ENCODE measurements around the gene CARD11.
A peak's percentile ranks its signal among the peaks of the same experiment; 100 is the strongest.

Gene CARD11

GRCh38 chr7:2926896-2927405 is 116.7 kb downstream of the CARD11 start:
- Histone ChIP-seq H3K4me1 (no peaks in the 10 kb centered on the region), H3K27me3 (peaks cover 0 to 36% of the 10 kb centered on the region in 2 donors), H3K27ac (no peak overlapping the region), H3K36me3 (no peaks in the 10 kb centered on the region), H3K4me3 (no peak overlapping the region), H3K9me3 (no peaks in the 10 kb centered on the region)
- intact Hi-C loops (cut with DNase I; ENCODE audit: low total_unique reads) = no loop called here
- peak; percentile 10 to 39 for DNase-seq
- TF ChIP-seq, protein P1, sequence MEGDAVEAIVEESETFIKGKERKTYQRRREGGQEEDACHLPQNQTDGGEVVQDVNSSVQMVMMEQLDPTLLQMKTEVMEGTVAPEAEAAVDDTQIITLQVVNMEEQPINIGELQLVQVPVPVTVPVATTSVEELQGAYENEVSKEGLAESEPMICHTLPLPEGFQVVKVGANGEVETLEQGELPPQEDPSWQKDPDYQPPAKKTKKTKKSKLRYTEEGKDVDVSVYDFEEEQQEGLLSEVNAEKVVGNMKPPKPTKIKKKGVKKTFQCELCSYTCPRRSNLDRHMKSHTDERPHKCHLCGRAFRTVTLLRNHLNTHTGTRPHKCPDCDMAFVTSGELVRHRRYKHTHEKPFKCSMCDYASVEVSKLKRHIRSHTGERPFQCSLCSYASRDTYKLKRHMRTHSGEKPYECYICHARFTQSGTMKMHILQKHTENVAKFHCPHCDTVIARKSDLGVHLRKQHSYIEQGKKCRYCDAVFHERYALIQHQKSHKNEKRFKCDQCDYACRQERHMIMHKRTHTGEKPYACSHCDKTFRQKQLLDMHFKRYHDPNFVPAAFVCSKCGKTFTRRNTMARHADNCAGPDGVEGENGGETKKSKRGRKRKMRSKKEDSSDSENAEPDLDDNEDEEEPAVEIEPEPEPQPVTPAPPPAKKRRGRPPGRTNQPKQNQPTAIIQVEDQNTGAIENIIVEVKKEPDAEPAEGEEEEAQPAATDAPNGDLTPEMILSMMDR (IDR thresholded peaks at IDR 0.05) = no peak

- peak in 1 of 2 donors; percentile 17 for DNase-seq
- no peaks in the 10 kb centered on the region for H3K36me3 ChIP-seq
- H3K9me3 ChIP-seq = no peaks in the 10 kb centered on the region
- H3K4me3 ChIP-seq = no peak overlapping the region
- TF ChIP-seq, protein P1 (IDR thresholded peaks at IDR 0.05) = no peak
- H3K27ac ChIP-seq = no peak overlapping the region
- intact Hi-C loops (cut with DNase I; ENCODE audit: low total_unique reads) = no loop called here
- H3K27me3 ChIP-seq = peaks cover 0 to 36% of the 10 kb centered on the region in 2 donors
- H3K4me1 ChIP-seq = peaks cover 0 to 5% (median 4%) of the 10 kb centered on the region in 4 donors
Measured at GRCh38 chr7:2926120-2926895, 117.4 kb downstream of the CARD11 start.

DNA sequence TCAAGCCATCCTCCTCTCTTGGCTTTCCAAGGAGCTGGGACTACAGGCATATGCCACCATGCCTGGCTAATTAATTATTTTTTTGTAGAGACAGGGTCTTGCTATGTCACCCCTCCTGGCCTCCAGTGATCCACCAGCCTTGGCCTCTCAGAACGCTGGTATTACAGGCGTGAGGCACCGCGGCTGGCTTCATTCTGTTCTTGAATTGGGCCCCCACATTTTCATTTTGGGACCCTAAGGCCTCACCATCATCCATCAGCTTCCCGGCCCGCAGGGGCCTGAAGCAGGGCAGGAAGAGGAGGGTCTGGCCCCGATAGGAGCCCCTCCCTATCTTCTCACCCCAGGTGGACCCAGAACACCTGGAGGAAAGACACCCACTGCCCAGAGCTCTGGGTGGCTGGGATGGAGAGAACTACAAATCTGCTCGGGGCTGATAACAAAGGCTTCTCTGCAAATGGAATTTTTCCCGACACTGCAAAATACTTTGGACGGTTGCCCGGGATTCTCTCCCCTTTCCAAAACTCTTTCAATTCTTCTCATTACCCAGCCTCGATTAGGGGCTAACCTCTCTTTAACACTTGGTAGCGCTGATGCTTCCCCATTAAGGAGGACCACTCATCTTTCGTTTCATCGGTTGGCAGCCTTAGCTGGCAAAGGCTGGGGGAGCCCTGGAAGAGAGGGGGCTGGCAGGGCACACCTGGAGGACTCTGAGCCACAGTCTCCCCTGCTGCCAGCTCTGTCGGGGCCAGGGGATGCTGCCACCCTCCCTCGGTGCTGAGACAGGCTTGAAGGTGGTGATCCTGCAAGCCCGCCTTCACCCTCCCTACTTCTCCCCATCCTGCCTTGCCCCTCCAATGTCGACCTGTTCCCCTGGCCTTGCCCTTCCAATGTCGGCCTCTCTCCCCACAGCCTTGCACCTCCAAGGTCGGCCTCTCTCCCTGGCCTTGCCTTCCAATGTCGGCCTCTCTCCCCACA is 118.5 kb downstream of the CARD11 start:
- intact Hi-C loops (cut with DNase I; ENCODE audit: low total_unique reads) = no loop called here
- H3K4me1 ChIP-seq = peaks cover 0 to 10% (median 6%) of the 10 kb centered on the region in 4 donors
- H3K4me3 ChIP-seq = no peak overlapping the region
- H3K27me3 ChIP-seq = peaks cover 0 to 25% of the 10 kb centered on the region in 2 donors
- DNase-seq = peak; percentile 12 to 53
- H3K27ac ChIP-seq = no peak overlapping the region
- TF ChIP-seq, protein P1 (IDR thresholded peaks at IDR 0.05) = no peak
- H3K36me3 ChIP-seq = no peaks in the 10 kb centered on the region
- no peaks in the 10 kb centered on the region for H3K9me3 ChIP-seq

- Histone ChIP-seq H3K36me3 (no peaks in the 10 kb centered on the region), H3K27me3 (peaks cover 0 to 18% of the 10 kb centered on the region in 2 donors), H3K27ac (no peak overlapping the region), H3K4me1 (peaks cover 0 to 10% (median 6%) of the 10 kb centered on the region in 4 donors), H3K9me3 (no peaks in the 10 kb centered on the region), H3K4me3 (no peak overlapping the region)
- peak in 1 of 2 donors; percentile 49 for DNase-seq
- intact Hi-C loops (cut with DNase I; ENCODE audit: low total_unique reads) = no loop called here
- TF ChIP-seq, protein P1 (IDR thresholded peaks at IDR 0.05) = no peak
Measured at GRCh38 chr7:2923886-2924574, 119.6 kb downstream of the CARD11 start.

DNA sequence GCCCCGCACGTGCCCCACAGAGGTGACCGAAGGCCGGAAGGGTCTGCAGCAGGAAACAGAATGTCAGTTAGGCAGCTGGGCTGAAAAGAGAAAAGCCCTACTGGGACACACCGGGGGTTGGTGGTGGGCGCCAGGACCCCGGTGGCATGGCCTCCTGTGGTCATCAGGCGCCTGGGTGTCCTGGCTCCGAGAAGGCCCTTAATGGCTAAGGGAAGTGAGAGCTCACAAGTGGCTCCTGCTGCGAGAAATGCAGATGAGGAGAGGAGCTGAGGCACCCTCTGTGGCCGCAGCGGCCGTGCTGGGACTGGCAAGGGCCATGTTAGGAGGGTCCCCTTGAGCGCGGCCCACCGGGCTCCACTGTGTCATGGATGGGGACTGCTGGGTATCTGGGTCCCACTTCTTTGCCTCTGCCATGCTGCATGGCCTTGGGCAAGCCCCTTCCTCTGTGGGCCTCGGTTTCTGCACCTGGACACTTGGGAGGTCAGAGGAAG is 120.3 kb downstream of the CARD11 start:
- peaks cover 0 to 10% (median 6%) of the 10 kb centered on the region in 4 donors for H3K4me1 ChIP-seq
- DNase-seq = no peak
- no peaks in the 10 kb centered on the region for H3K36me3 ChIP-seq
- TF ChIP-seq, protein P1 (IDR thresholded peaks at IDR 0.05) = no peak
- H3K4me3 ChIP-seq = no peak overlapping the region
- intact Hi-C loops (cut with DNase I; ENCODE audit: low total_unique reads) = no loop called here
- peaks cover 0 to 17% of the 10 kb centered on the region in 2 donors for H3K27me3 ChIP-seq
- H3K27ac ChIP-seq = no peak overlapping the region
- H3K9me3 ChIP-seq = no peaks in the 10 kb centered on the region
